Astrocyte (in vitro differentiated cells and primary cell): ENCODE results near the gene SYT7. TPM values are rescaled to one million over a fixed set of nuclear protein-coding genes. Genes with fewer than 3 reads are reported as not detected.

Source experiments
- DNase-seq: peaks from one replicate; pipeline ENCODE4 v3.0.0-alpha.2; 2010; ENCODE audit warnings: low read depth
- FAIRE-seq: peaks from 2 replicates; lab custom pipeline; 2011; peaks lifted over from hg19 to GRCh38; lab: Jason Lieb, UNC
- H2AFZ ChIP-seq: 2 replicates; pipeline ENCODE4 v1.6.0; 2012; ENCODE audit warnings: low read depth, low read length, inconsistent platforms
- H3K27ac ChIP-seq: 2 replicates; pipeline ENCODE4 v1.5.1; 2011; ENCODE audit warnings: low read depth, low read length, inconsistent platforms
- H3K27me3 ChIP-seq: 2 replicates; pipeline ENCODE4 v1.6.0; 2011; ENCODE audit warnings: low read length, inconsistent platforms; ENCODE audit not compliant: insufficient read depth
- H3K36me3 ChIP-seq: 2 replicates; pipeline ENCODE4 v1.5.1; 2011; ENCODE audit warnings: low read length, inconsistent platforms; ENCODE audit not compliant: insufficient read depth
- H3K4me1 ChIP-seq: 2 replicates; pipeline ENCODE4 v1.5.1; 2011; ENCODE audit warnings: low read length, inconsistent platforms; ENCODE audit not compliant: insufficient read depth
- H3K4me2 ChIP-seq: 2 replicates; pipeline ENCODE4 v1.6.0; 2012; ENCODE audit warnings: low read length, inconsistent platforms
- H3K4me3 ChIP-seq: 2 replicates; pipeline ENCODE4 v1.5.1; 2011; ENCODE audit warnings: low read depth, mild to moderate bottlenecking, low read length, inconsistent platforms; ENCODE audit not compliant: insufficient read depth
- H3K79me2 ChIP-seq: 2 replicates; pipeline ENCODE4 v1.6.0; 2012; ENCODE audit warnings: mild to moderate bottlenecking, low read length, inconsistent platforms; ENCODE audit not compliant: insufficient read depth
- H3K9ac ChIP-seq: 2 replicates; pipeline ENCODE4 v1.6.0; 2012; ENCODE audit warnings: mild to moderate bottlenecking, low read length, inconsistent platforms
- H3K9me3 ChIP-seq: 2 replicates; pipeline ENCODE4 v1.5.1; 2012; ENCODE audit warnings: low read depth, mild to moderate bottlenecking, low read length, inconsistent platforms; ENCODE audit not compliant: insufficient read depth
- H4K20me1 ChIP-seq: 2 replicates; pipeline ENCODE4 v1.6.0; 2012; ENCODE audit warnings: low read length, inconsistent platforms; ENCODE audit not compliant: insufficient read depth
- H3K27ac Mint-ChIP-seq: one replicate; pipeline ENCODE4 v1.8.0; 2021; ENCODE audit warnings: mild to moderate bottlenecking, mixed read lengths; ENCODE audit not compliant: unreplicated experiment
- H3K27me3 Mint-ChIP-seq: one replicate; pipeline ENCODE4 v1.8.0; 2021; ENCODE audit warnings: low read depth, mixed read lengths; ENCODE audit not compliant: unreplicated experiment
- H3K36me3 Mint-ChIP-seq: one replicate; pipeline ENCODE4 v1.8.0; 2021; ENCODE audit warnings: low read depth, mixed read lengths; ENCODE audit not compliant: unreplicated experiment
- H3K4me1 Mint-ChIP-seq: one replicate; pipeline ENCODE4 v1.8.0; 2021; ENCODE audit warnings: low read depth, mixed read lengths; ENCODE audit not compliant: unreplicated experiment
- H3K4me3 Mint-ChIP-seq: one replicate; pipeline ENCODE4 v1.8.0; 2021; ENCODE audit warnings: mild to moderate bottlenecking, moderate library complexity, mixed read lengths; ENCODE audit not compliant: unreplicated experiment
- H3K9me3 Mint-ChIP-seq: one replicate; pipeline ENCODE4 v1.8.0; 2021; ENCODE audit warnings: mild to moderate bottlenecking, mixed read lengths; ENCODE audit not compliant: unreplicated experiment
- CTCF ChIP-seq: IDR thresholded peaks from 2 replicates; pipeline ENCODE4 v1.5.1; 2011; ENCODE audit warnings: low read depth, mild to moderate bottlenecking, inconsistent platforms, low read length, moderate library complexity; ENCODE audit not compliant: insufficient read depth
- EZH2 ChIP-seq: IDR thresholded peaks from 2 replicates; pipeline ENCODE4 v1.6.1; 2012; ENCODE audit warnings: mild to moderate bottlenecking, low read length, inconsistent platforms; ENCODE audit not compliant: insufficient read depth
- total RNA-seq: library from RNA; stranded (reverse); gene quantifications from 2 replicates; pipeline ENCODE4 v1.2.1, GENCODE V29; 2021

SYT7 gene
- total RNA-seq, 1 donor from 2014 or later = 3.7 TPM

GRCh38 chr11:61485080-61485479 lies 95.8 kb downstream of the SYT7 start:
- Histone ChIP-seq H4K20me1 (no peaks in the 10 kb centered on the region), H2AFZ (no peak overlapping the region), H3K9ac (no peak overlapping the region), H3K27ac (no peak overlapping the region), H3K36me3 (no peaks in the 10 kb centered on the region), H3K9me3 (no peaks in the 10 kb centered on the region), H3K4me3 (no peak overlapping the region), H3K79me2 (no peaks in the 10 kb centered on the region), H3K4me1 (peaks cover 8% of the 10 kb centered on the region), H3K4me2 (no peak overlapping the region), H3K27me3 (peaks cover 2% of the 10 kb centered on the region)
- peaks cover 12% of the 10 kb centered on the region for H3K4me1 Mint-ChIP-seq
- H3K27me3 Mint-ChIP-seq = peaks cover 45% of the 10 kb centered on the region
- H3K9me3 Mint-ChIP-seq = peaks cover 2% of the 10 kb centered on the region
- TF ChIP-seq CTCF (no peak), EZH2 (no peak)
- no peak overlapping the region for H3K27ac Mint-ChIP-seq
- DNase-seq (no peak), FAIRE-seq (no peak)
- H3K4me3 Mint-ChIP-seq = no peak overlapping the region
- H3K36me3 Mint-ChIP-seq = peaks cover 2% of the 10 kb centered on the region

- no peak for FAIRE-seq
- H3K27me3 ChIP-seq = peaks cover 2% of the 10 kb centered on the region
These were observed 96.3 kb downstream of the SYT7 start for GRCh38 chr11:61484541-61484940.

More at GRCh38 chr11:61484541-61484940, 96.3 kb downstream of the SYT7 start:
- Histone ChIP-seq H4K20me1 (no peaks in the 10 kb centered on the region), H3K4me1 (peaks cover 8% of the 10 kb centered on the region), H3K9ac (no peak overlapping the region), H3K27ac (no peak overlapping the region), H3K4me2 (no peak overlapping the region), H3K79me2 (no peaks in the 10 kb centered on the region), H2AFZ (no peak overlapping the region), H3K4me3 (no peak overlapping the region), H3K36me3 (no peaks in the 10 kb centered on the region), H3K9me3 (no peaks in the 10 kb centered on the region)
- no peak overlapping the region for H3K4me3 Mint-ChIP-seq
- H3K36me3 Mint-ChIP-seq = peaks cover 2% of the 10 kb centered on the region
- peaks cover 8% of the 10 kb centered on the region for H3K4me1 Mint-ChIP-seq
- peaks cover 2% of the 10 kb centered on the region for H3K9me3 Mint-ChIP-seq
- TF ChIP-seq CTCF (no peak), EZH2 (no peak)
- no peak for DNase-seq
- H3K27ac Mint-ChIP-seq = no peak overlapping the region
- peaks cover 46% of the 10 kb centered on the region for H3K27me3 Mint-ChIP-seq
